Measurements from ENCODE around the gene SLC24A3. TPM values are rescaled to one million over a fixed set of nuclear protein-coding genes. Genes with fewer than 3 reads are reported as not detected.

SLC24A3 gene
- total and polyA plus RNA-seq, 2 experiments from 2014 or later: 0.81 to 2.5 TPM

DNA sequence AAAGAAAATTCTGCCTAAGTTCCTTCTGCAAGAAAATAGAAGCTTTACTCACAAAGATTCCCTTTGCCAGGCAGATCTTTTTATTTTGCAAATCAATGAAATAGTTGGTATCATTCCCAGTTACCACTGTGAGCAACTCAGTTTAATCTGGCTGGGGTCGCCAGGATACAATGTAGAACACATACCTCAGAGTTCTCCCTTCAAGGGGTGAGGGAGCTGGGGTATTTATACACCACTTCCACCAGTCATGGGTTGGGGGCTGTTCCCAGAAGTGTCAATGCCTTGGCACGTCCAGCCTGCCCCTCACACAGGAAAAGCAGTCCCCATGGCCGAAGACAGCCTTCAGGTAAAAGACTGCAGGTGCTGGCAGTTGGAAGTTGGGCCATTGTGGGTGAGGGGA is 86.2 kb downstream of the SLC24A3 start (continued):
- TF ChIP-seq, protein P1, sequence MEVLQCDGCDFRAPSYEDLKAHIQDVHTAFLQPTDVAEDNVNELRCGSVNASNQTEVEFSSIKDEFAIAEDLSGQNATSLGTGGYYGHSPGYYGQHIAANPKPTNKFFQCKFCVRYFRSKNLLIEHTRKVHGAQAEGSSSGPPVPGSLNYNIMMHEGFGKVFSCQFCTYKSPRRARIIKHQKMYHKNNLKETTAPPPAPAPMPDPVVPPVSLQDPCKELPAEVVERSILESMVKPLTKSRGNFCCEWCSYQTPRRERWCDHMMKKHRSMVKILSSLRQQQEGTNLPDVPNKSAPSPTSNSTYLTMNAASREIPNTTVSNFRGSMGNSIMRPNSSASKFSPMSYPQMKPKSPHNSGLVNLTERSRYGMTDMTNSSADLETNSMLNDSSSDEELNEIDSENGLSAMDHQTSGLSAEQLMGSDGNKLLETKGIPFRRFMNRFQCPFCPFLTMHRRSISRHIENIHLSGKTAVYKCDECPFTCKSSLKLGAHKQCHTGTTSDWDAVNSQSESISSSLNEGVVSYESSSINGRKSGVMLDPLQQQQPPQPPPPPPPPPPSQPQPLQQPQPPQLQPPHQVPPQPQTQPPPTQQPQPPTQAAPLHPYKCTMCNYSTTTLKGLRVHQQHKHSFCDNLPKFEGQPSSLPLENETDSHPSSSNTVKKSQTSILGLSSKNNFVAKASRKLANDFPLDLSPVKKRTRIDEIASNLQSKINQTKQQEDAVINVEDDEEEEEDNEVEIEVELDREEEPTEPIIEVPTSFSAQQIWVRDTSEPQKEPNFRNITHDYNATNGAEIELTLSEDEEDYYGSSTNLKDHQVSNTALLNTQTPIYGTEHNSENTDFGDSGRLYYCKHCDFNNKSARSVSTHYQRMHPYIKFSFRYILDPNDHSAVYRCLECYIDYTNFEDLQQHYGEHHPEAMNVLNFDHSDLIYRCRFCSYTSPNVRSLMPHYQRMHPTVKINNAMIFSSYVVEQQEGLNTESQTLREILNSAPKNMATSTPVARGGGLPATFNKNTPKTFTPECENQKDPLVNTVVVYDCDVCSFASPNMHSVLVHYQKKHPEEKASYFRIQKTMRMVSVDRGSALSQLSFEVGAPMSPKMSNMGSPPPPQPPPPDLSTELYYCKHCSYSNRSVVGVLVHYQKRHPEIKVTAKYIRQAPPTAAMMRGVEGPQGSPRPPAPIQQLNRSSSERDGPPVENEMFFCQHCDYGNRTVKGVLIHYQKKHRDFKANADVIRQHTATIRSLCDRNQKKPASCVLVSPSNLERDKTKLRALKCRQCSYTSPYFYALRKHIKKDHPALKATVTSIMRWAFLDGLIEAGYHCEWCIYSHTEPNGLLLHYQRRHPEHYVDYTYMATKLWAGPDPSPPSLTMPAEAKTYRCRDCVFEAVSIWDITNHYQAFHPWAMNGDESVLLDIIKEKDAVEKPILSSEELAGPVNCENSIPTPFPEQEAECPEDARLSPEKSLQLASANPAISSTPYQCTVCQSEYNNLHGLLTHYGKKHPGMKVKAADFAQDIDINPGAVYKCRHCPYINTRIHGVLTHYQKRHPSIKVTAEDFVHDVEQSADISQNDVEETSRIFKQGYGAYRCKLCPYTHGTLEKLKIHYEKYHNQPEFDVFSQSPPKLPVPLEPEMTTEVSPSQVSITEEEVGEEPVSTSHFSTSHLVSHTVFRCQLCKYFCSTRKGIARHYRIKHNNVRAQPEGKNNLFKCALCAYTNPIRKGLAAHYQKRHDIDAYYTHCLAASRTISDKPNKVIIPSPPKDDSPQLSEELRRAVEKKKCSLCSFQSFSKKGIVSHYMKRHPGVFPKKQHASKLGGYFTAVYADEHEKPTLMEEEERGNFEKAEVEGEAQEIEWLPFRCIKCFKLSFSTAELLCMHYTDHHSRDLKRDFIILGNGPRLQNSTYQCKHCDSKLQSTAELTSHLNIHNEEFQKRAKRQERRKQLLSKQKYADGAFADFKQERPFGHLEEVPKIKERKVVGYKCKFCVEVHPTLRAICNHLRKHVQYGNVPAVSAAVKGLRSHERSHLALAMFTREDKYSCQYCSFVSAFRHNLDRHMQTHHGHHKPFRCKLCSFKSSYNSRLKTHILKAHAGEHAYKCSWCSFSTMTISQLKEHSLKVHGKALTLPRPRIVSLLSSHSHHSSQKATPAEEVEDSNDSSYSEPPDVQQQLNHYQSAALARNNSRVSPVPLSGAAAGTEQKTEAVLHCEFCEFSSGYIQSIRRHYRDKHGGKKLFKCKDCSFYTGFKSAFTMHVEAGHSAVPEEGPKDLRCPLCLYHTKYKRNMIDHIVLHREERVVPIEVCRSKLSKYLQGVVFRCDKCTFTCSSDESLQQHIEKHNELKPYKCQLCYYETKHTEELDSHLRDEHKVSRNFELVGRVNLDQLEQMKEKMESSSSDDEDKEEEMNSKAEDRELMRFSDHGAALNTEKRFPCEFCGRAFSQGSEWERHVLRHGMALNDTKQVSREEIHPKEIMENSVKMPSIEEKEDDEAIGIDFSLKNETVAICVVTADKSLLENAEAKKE (CRISPR knock-in tag; IDR thresholded peaks at IDR 0.05): no peak
- TF ChIP-seq JUNB (IDR thresholded peaks at IDR 0.05; ENCODE audit: unreplicated experiment): no peak
- TF ChIP-seq CREB1 (CRISPR knock-in tag; IDR thresholded peaks at IDR 0.05; ENCODE audit: low read depth): no peak
- no peak for TF ChIP-seq ZNF331 (CRISPR knock-in tag; IDR thresholded peaks at IDR 0.05; ENCODE audit: low read depth)
- no peak for TF ChIP-seq NANOG (IDR thresholded peaks at IDR 0.05; ENCODE audit: borderline replicate concordance)
- TF ChIP-seq STAT1 (IDR thresholded peaks at IDR 0.05; ENCODE audit: unreplicated experiment): no peak

- Histone ChIP-seq H3K4me2 (no peak overlapping the region), H3K79me2 (replicated peaks; ENCODE audit: insufficient read depth) (no peaks in the 10 kb centered on the region), H3K36me3 (ENCODE audit: insufficient read depth) (no peaks in the 10 kb centered on the region), H4K20me1 (replicated peaks; ENCODE audit: insufficient read depth) (no peaks in the 10 kb centered on the region), H3K27me3 (ENCODE audit: insufficient read depth) (no peaks in the 10 kb centered on the region), H3K4me3 (no peak overlapping the region), H2AFZ (no peak overlapping the region), H3F3A (replicated peaks; ENCODE audit: low read depth) (no peaks in the 10 kb centered on the region), H3K9me2 (ENCODE audit: insufficient read depth) (peaks cover 17% of the 10 kb centered on the region), H3K27ac (ENCODE audit: low read depth) (no peak overlapping the region), H3K4me1 (ENCODE audit: insufficient read depth) (0 out of 2 replicates have a peak, but pooled peaks cover 3% of the 10 kb centered on the region)
- H3K27me3 Mint-ChIP-seq (ENCODE audit: insufficient read depth, low read depth, poor library complexity): peaks cover 5% of the 10 kb centered on the region
- no peak overlapping the region for H3K27ac Mint-ChIP-seq
- peaks cover 6% of the 10 kb centered on the region; the same call in 2 of the 3 replicates for H3K9me3 Mint-ChIP-seq
- no peak for ATAC-seq
- no peak overlapping the region for H3K4me3 Mint-ChIP-seq
- TF ChIP-seq JUNB (IDR thresholded peaks at IDR 0.05; ENCODE audit: unreplicated experiment) (no peak), ZNF114 (CRISPR knock-in tag; IDR thresholded peaks at IDR 0.05) (no peak), ZNF331 (CRISPR knock-in tag; IDR thresholded peaks at IDR 0.05; ENCODE audit: low read depth) (no peak), EZH2 (IDR thresholded peaks at IDR 0.05; ENCODE audit: low read depth, unreplicated experiment) (no peak), CTCF (conservative IDR thresholded peaks at IDR 0.05; ENCODE audit: low read depth in 2 of 2) (no peak), CREB1 (CRISPR knock-in tag; IDR thresholded peaks at IDR 0.05; ENCODE audit: low read depth) (no peak), POLR2AphosphoS5 (IDR thresholded peaks at IDR 0.05; ENCODE audit: low read depth) (no peak)
- TF ChIP-seq, protein P2, sequence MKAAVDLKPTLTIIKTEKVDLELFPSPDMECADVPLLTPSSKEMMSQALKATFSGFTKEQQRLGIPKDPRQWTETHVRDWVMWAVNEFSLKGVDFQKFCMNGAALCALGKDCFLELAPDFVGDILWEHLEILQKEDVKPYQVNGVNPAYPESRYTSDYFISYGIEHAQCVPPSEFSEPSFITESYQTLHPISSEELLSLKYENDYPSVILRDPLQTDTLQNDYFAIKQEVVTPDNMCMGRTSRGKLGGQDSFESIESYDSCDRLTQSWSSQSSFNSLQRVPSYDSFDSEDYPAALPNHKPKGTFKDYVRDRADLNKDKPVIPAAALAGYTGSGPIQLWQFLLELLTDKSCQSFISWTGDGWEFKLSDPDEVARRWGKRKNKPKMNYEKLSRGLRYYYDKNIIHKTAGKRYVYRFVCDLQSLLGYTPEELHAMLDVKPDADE (IDR thresholded peaks at IDR 0.05): no peak
- H3K4me1 Mint-ChIP-seq: peaks cover 12% of the 10 kb centered on the region; the same call in 2 of the 3 replicates
- peaks cover 10% of the 10 kb centered on the region; the same call in 2 of the 3 replicates for H3K36me3 Mint-ChIP-seq (ENCODE audit: low read depth)
- DNase-seq (ENCODE audit: low spot score): no peak
Observed at GRCh38 chr20:19300395-19300794, 88.0 kb downstream of the SLC24A3 start.
